HEK293 (cell line): ENCODE measurements around the gene TBC1D30.

Source experiments
- CTCF ChIA-PET: fragments of 350-600 bp; formaldehyde crosslinking; extraction: SDS; loops from one replicate; lab custom pipeline; 2021; ENCODE audit warnings: antibody characterized with exemption; lab: Yijun Ruan, JAX
- POLR2A ChIA-PET: fragments of 300-600 bp; formaldehyde crosslinking; extraction: SDS; loops from one replicate; lab custom pipeline; 2020; ENCODE audit warnings: antibody characterized with exemption, inconsistent platforms; lab: Yijun Ruan, JAX
- H3K27ac ChIP-seq: fragments of 200-500 bp; sonication (Bioruptor generic); 2 replicates; pipeline ENCODE4 v1.5.1; 2014; ENCODE audit warnings: low read depth, low read length, control low read depth, inconsistent platforms; ENCODE audit errors: extremely low read depth
- H3K36me3 ChIP-seq, 2 experiments: fragments of 200-500 bp in 1 of 2; sonication (Bioruptor generic) in 1 of 2; 1 replicate in 1 of 2; 2 replicates in 1 of 2; pipeline ENCODE4 v1.5.1; 2014 to 2017; ENCODE audit warnings: inconsistent platforms in 2 of 2, low read length in 2 of 2; ENCODE audit not compliant: control insufficient read depth in 2 of 2, insufficient read depth in 1 of 2
- H3K4me1 ChIP-seq: fragments of 200-500 bp; sonication (Bioruptor generic); 2 replicates; pipeline ENCODE4 v1.5.1; 2014; ENCODE audit warnings: mild to moderate bottlenecking, low read length, inconsistent platforms; ENCODE audit not compliant: control insufficient read depth, insufficient read depth
- H3K4me3 ChIP-seq: 2 replicates; pipeline ENCODE4 v1.5.1; 2011; ENCODE audit warnings: low read depth, mild to moderate bottlenecking, control low read depth, low read length, moderate library complexity
- H3K9me3 ChIP-seq: fragments of 200-500 bp; sonication (Bioruptor generic); 2 replicates; pipeline ENCODE4 v1.5.1; 2014; ENCODE audit warnings: low read depth, low read length, inconsistent platforms; ENCODE audit not compliant: control insufficient read depth, insufficient read depth
- BCL11B ChIP-seq: fragments of 450-650 bp; formaldehyde crosslinking; IDR thresholded peaks from 2 replicates; pipeline ENCODE4 v1.5.1; 2016; ENCODE audit warnings: low read depth, missing biosample characterization, missing genetic modification characterization
- HOXA7 ChIP-seq: sonication (generic); formaldehyde crosslinking; IDR thresholded peaks from 2 replicates; pipeline ENCODE4 v1.8.1; 2022; ENCODE audit warnings: missing genetic modification reagents, borderline replicate concordance
- HOXD13 ChIP-seq: sonication (generic); formaldehyde crosslinking; IDR thresholded peaks from 2 replicates; pipeline ENCODE4 v1.8.0; 2022; ENCODE audit warnings: missing genetic modification reagents, borderline replicate concordance
- MEIS1 ChIP-seq: sonication (generic); formaldehyde crosslinking; IDR thresholded peaks from 2 replicates; pipeline ENCODE4 v1.8.1; 2022; ENCODE audit warnings: missing genetic modification reagents, mild to moderate bottlenecking, borderline replicate concordance
- WT1 ChIP-seq: fragments of 450-650 bp; formaldehyde crosslinking; IDR thresholded peaks from 2 replicates; pipeline ENCODE4 v1.5.1; 2016; ENCODE audit warnings: missing biosample characterization, missing genetic modification characterization
- ZBTB1 ChIP-seq: fragments of 450-650 bp; formaldehyde crosslinking; IDR thresholded peaks from 2 replicates; pipeline ENCODE4 v1.5.1; 2016; ENCODE audit warnings: missing biosample characterization, missing genetic modification characterization
- ZNF19 ChIP-seq: fragments of 450-650 bp; formaldehyde crosslinking; IDR thresholded peaks from 2 replicates; pipeline ENCODE4; 2016; ENCODE audit warnings: missing biosample characterization, missing genetic modification characterization, low read depth
- ZNF23 ChIP-seq: fragments of 450-650 bp; formaldehyde crosslinking; IDR thresholded peaks from 2 replicates; pipeline ENCODE4 v1.5.1; 2016; ENCODE audit warnings: missing biosample characterization, missing genetic modification characterization, borderline replicate concordance
- ZNF623 ChIP-seq: fragments of 450-650 bp; formaldehyde crosslinking; IDR thresholded peaks from 2 replicates; pipeline ENCODE4 v1.5.1; 2016; ENCODE audit warnings: missing biosample characterization, missing genetic modification characterization
- ZNF707 ChIP-seq: fragments of 450-650 bp; formaldehyde crosslinking; IDR thresholded peaks from 2 replicates; pipeline ENCODE4 v1.5.1; 2016; ENCODE audit warnings: missing biosample characterization, missing genetic modification characterization
- ZNF785 ChIP-seq: fragments of 450-650 bp; formaldehyde crosslinking; IDR thresholded peaks from 2 replicates; pipeline ENCODE4 v1.5.1; 2016; ENCODE audit warnings: missing biosample characterization, missing genetic modification characterization
- ZNF830 ChIP-seq: fragments of 450-650 bp; IDR thresholded peaks from 2 replicates; pipeline ENCODE4 v1.5.0; 2018; ENCODE audit warnings: missing biosample characterization, missing genetic modification characterization, low read depth, mild to moderate bottlenecking, moderate library complexity
- TF ChIP-seq, protein P1 (sequence below): fragments of 450-650 bp; formaldehyde crosslinking; IDR thresholded peaks from 2 replicates; pipeline ENCODE4 v1.5.1; 2016; ENCODE audit warnings: missing biosample characterization, missing genetic modification characterization, low read depth
- TF ChIP-seq, protein P2 (sequence below): fragments of 450-650 bp; formaldehyde crosslinking; IDR thresholded peaks from 2 replicates; pipeline ENCODE4 v1.5.1; 2016; ENCODE audit warnings: missing biosample characterization, missing genetic modification characterization
- TF ChIP-seq, protein P3 (sequence below): fragments of 450-650 bp; IDR thresholded peaks from 2 replicates; pipeline ENCODE4 v1.5.1; 2018; ENCODE audit warnings: missing biosample characterization, mild to moderate bottlenecking, missing genetic modification characterization
- TF ChIP-seq, protein P4 (sequence below): fragments of 450-650 bp; formaldehyde crosslinking; conservative IDR thresholded peaks from 2 replicates; pipeline ENCODE4 v1.5.1; 2016; ENCODE audit warnings: low read depth, missing biosample characterization, missing genetic modification characterization

Gene TBC1D30

DNA sequence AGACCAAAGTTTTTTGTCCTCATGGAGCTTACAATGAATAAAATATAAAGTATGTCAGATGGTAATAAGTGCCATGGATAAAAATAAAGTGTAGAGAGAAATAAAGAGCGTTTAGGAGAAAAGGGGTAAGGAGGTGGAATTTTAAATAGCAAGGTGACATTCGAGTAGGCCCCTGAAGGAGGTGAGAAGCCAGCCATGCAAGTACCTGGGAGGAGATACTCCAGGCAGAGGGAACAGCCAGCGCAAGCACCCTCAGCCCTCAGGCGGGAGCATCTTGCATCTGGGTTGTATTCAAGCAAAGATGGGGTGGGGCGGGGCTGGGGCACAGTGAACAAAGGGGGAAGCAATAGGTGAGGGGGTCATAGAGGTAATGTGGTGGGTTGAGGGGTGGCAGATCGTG, 4.3 kb downstream of the TBC1D30 start:
- Histone ChIP-seq H3K36me3 (peaks cover 0 to 3% of the 10 kb centered on the region in 2 experiments; a peak in 1 of 3 replicates), H3K9me3 (no peaks in the 10 kb centered on the region), H3K4me1 (peaks cover 14% of the 10 kb centered on the region), H3K27ac (no peak overlapping the region), H3K4me3 (no peak overlapping the region)
- ChIA-PET POLR2A (no interaction called here), CTCF (no interaction called here)
- no peak for TF ChIP-seq HOXA7 (CRISPR knock-in tag)

DNA sequence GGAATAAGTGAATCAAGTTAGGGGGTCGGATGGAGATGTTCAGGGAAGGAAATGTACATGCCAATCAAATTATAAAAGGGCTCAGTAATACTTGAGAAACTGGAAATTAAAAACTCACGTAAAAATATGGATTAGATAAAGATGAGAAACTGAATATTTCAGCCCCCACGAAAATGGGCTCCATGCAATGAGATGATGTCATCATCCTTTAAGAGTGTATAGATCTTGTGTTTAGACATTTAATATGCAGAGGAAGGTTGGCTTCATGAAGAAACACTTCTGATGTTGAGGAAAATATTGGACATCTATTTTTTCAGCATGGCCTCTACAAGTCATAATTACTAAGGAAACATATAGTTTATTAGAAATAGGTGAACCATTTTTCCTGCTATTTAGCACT, 9.5 kb downstream of the TBC1D30 start:
- no peak overlapping the region for H3K27ac ChIP-seq
- peaks cover 0 to 3% of the 10 kb centered on the region in 2 experiments; a peak in 1 of 3 replicates for H3K36me3 ChIP-seq
- ChIA-PET POLR2A (no interaction called here), CTCF (interaction anchor here (0.7 to 1.3 kb wide), 4 partner anchors 28 to 106 kb away, joined by 3 to 4 read pairs (median 4); no protein-coding TSS in a partner anchor)
- TF ChIP-seq, protein P1, sequence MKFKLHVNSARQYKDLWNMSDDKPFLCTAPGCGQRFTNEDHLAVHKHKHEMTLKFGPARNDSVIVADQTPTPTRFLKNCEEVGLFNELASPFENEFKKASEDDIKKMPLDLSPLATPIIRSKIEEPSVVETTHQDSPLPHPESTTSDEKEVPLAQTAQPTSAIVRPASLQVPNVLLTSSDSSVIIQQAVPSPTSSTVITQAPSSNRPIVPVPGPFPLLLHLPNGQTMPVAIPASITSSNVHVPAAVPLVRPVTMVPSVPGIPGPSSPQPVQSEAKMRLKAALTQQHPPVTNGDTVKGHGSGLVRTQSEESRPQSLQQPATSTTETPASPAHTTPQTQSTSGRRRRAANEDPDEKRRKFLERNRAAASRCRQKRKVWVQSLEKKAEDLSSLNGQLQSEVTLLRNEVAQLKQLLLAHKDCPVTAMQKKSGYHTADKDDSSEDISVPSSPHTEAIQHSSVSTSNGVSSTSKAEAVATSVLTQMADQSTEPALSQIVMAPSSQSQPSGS = peak; percentile 69; the same call in 1 of the 2 replicates
- no peak for TF ChIP-seq ZNF830 (tag by site-specific recombination)
- no peaks in the 10 kb centered on the region for H3K4me1 ChIP-seq
- H3K4me3 ChIP-seq = no peak overlapping the region
- H3K9me3 ChIP-seq = no peaks in the 10 kb centered on the region

DNA sequence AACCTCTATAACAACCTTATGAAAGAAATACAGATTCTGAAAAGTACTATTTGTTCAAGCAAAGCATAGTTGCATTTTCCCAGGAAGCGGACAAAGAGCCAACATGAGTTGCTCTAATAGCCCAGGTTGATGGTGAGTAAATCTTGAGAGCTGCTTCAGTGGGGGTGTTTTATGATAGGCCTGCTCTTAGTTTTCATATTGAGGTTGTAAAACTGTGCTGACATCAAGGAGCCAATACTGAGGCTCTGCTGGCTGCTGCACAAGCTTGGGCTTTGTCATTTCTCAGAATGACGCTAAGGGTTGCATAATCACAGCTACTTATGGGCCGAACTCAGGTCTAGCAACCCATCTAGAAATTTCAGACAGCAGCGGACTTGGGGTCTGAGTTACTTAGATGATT, 11.5 kb downstream of the TBC1D30 start:
- no peaks in the 10 kb centered on the region for H3K4me1 ChIP-seq
- H3K4me3 ChIP-seq = no peak overlapping the region
- TF ChIP-seq ZBTB1 (no peak), BCL11B (tag by site-specific recombination) (no peak), ZNF23 (no peak), HOXD13 (CRISPR knock-in tag) (no peak), ZNF623 (tag by site-specific recombination) (no peak), ZNF707 (tag by site-specific recombination) (no peak), HOXA7 (CRISPR knock-in tag) (no peak), MEIS1 (CRISPR knock-in tag) (no peak), ZNF785 (tag by site-specific recombination) (no peak), ZNF19 (no peak), WT1 (tag by site-specific recombination) (no peak)
- TF ChIP-seq, protein P2, sequence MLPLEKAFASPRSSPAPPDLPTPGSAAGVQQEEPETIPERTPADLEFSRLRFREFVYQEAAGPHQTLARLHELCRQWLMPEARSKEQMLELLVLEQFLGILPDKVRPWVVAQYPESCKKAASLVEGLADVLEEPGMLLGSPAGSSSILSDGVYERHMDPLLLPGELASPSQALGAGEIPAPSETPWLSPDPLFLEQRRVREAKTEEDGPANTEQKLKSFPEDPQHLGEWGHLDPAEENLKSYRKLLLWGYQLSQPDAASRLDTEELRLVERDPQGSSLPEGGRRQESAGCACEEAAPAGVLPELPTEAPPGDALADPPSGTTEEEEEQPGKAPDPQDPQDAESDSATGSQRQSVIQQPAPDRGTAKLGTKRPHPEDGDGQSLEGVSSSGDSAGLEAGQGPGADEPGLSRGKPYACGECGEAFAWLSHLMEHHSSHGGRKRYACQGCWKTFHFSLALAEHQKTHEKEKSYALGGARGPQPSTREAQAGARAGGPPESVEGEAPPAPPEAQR (tag by site-specific recombination) = no peak
- TF ChIP-seq, protein P3, sequence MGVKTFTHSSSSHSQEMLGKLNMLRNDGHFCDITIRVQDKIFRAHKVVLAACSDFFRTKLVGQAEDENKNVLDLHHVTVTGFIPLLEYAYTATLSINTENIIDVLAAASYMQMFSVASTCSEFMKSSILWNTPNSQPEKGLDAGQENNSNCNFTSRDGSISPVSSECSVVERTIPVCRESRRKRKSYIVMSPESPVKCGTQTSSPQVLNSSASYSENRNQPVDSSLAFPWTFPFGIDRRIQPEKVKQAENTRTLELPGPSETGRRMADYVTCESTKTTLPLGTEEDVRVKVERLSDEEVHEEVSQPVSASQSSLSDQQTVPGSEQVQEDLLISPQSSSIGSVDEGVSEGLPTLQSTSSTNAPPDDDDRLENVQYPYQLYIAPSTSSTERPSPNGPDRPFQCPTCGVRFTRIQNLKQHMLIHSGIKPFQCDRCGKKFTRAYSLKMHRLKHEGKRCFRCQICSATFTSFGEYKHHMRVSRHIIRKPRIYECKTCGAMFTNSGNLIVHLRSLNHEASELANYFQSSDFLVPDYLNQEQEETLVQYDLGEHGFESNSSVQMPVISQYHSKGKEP = no peak
- TF ChIP-seq, protein P4, sequence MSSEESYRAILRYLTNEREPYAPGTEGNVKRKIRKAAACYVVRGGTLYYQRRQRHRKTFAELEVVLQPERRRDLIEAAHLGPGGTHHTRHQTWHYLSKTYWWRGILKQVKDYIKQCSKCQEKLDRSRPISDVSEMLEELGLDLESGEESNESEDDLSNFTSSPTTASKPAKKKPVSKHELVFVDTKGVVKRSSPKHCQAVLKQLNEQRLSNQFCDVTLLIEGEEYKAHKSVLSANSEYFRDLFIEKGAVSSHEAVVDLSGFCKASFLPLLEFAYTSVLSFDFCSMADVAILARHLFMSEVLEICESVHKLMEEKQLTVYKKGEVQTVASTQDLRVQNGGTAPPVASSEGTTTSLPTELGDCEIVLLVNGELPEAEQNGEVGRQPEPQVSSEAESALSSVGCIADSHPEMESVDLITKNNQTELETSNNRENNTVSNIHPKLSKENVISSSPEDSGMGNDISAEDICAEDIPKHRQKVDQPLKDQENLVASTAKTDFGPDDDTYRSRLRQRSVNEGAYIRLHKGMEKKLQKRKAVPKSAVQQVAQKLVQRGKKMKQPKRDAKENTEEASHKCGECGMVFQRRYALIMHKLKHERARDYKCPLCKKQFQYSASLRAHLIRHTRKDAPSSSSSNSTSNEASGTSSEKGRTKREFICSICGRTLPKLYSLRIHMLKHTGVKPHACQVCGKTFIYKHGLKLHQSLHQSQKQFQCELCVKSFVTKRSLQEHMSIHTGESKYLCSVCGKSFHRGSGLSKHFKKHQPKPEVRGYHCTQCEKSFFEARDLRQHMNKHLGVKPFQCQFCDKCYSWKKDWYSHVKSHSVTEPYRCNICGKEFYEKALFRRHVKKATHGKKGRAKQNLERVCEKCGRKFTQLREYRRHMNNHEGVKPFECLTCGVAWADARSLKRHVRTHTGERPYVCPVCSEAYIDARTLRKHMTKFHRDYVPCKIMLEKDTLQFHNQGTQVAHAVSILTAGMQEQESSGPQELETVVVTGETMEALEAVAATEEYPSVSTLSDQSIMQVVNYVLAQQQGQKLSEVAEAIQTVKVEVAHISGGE (tag by site-specific recombination) = no peak
- H3K27ac ChIP-seq = no peak overlapping the region
- POLR2A ChIA-PET = no interaction called here
- no peaks in the 10 kb centered on the region for H3K9me3 ChIP-seq
- peaks cover 0 to 3% of the 10 kb centered on the region in 2 experiments; a peak in 1 of 3 replicates for H3K36me3 ChIP-seq
- CTCF ChIA-PET = interaction anchor here (1.1 to 1.3 kb wide), 2 partner anchors 34 to 41 kb away, joined by 3 to 5 read pairs; no protein-coding TSS in a partner anchor
